Thyroid gland (tissue), 4 donors: ENCODE results near the gene PTPN13. TPM values are rescaled to one million over a fixed set of nuclear protein-coding genes. Genes with fewer than 3 reads are reported as not detected.
"Not testable (repeated sequence)": the region's sequence is repeated elsewhere in the genome, so short reads cannot be mapped to it uniquely, and the experiment has no call there.

Experiments used
- DNase-seq, 2 donors: peaks; one replicate each; pipeline ENCODE4 v3.0.0-alpha.2; 2019
- H3K27ac ChIP-seq, 3 donors: fragments of 200-600 bp; sonication (generic); 1 replicate in 2 of 3; 2 replicates in 1 of 3; pipeline ENCODE4 v1.5.1; 2016 to 2019; ENCODE audit warnings: mild to moderate bottlenecking in 1 of 3, moderate library complexity in 1 of 3
- H3K27me3 ChIP-seq: fragments of 200-600 bp; sonication (generic); one replicate; pipeline ENCODE4 v1.5.1; 2019
- H3K36me3 ChIP-seq, 2 donors: fragments of 200-600 bp; sonication (generic); one replicate each; pipeline ENCODE4 v1.5.1; 2016 to 2019
- H3K4me1 ChIP-seq, 2 donors: fragments of 200-600 bp; sonication (generic); one replicate each; pipeline ENCODE4 v1.5.1; 2017 to 2019
- H3K4me3 ChIP-seq, 3 donors: fragments of 200-600 bp; sonication (generic); replicated peaks in 1 of 3; 1 replicate in 2 of 3; 2 replicates in 1 of 3; pipeline ENCODE4 v1.5.1; 2016; ENCODE audit warnings: mild to moderate bottlenecking in 1 of 3
- H3K9me3 ChIP-seq: fragments of 200-600 bp; sonication (generic); one replicate; pipeline ENCODE4 v1.5.1; 2017
- POLR2A ChIP-seq, 2 donors: fragments of 450-650 bp; IDR thresholded peaks; one replicate each; pipeline ENCODE4 v1.6.1; 2017; ENCODE audit warnings: antibody characterized with exemption in 2 of 2, mild to moderate bottlenecking in 2 of 2, moderate library complexity in 1 of 2
- WGBS, 2 donors: methylation state at CpG; one replicate each; pipeline ENCODE4 v1.1.5; 2017; 5-methylcytosine and 5-hydroxymethylcytosine counted together
- intact Hi-C: fragments of 100-400 bp; cut with DNase I; formaldehyde crosslinking; loops from one replicate; pipeline ENCODE4 v1.15.1; 2023
- total RNA-seq, 4 donors: library from RNA; depleted of rRNA; stranded (reverse); fragments of >200 nt; gene quantifications; one replicate each; pipeline ENCODE4 v1.2.3, GENCODE V29; 2016
- TF ChIP-seq, protein P1 (sequence below), 6 experiments: fragments of 200-600 bp in 3 of 6; fragments of 450-650 bp in 3 of 6; sonication (generic) in 3 of 6; IDR thresholded peaks; one replicate each; pipeline ENCODE4 v1.5.1; 2016 to 2019; ENCODE audit warnings: antibody characterized with exemption in 6 of 6, mild to moderate bottlenecking in 2 of 6, inconsistent platforms in 1 of 6, moderate library complexity in 1 of 6

The PTPN13 gene
- total RNA-seq, 4 donors from 2014 or later = 49.7 to 89.5 (median 64.0) TPM

DNA sequence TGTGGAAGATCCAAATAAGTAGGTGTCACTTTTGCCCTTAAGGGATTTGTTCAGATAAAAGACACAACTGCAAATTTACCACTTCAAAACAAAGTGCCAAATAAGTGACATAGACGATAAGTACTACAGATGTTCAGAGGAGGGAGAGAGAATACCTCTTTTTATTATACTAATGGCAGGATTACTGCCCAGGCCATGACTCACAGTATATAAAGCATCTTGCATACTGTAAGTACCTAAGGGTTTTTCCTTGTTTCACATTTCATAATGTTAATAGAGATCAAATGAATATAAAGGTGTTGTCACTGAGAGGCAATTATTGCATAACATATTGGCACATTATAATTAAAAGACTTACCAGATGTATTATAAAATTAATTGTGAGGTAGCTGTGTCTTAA is 46.4 kb downstream of the PTPN13 start:
- WGBS, 2 donors = 89 to 91% methylated on average over 1 of the region's 1 CpG
- no peak for TF ChIP-seq POLR2A (IDR thresholded peaks at IDR 0.05)
- TF ChIP-seq, protein P1, sequence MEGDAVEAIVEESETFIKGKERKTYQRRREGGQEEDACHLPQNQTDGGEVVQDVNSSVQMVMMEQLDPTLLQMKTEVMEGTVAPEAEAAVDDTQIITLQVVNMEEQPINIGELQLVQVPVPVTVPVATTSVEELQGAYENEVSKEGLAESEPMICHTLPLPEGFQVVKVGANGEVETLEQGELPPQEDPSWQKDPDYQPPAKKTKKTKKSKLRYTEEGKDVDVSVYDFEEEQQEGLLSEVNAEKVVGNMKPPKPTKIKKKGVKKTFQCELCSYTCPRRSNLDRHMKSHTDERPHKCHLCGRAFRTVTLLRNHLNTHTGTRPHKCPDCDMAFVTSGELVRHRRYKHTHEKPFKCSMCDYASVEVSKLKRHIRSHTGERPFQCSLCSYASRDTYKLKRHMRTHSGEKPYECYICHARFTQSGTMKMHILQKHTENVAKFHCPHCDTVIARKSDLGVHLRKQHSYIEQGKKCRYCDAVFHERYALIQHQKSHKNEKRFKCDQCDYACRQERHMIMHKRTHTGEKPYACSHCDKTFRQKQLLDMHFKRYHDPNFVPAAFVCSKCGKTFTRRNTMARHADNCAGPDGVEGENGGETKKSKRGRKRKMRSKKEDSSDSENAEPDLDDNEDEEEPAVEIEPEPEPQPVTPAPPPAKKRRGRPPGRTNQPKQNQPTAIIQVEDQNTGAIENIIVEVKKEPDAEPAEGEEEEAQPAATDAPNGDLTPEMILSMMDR (IDR thresholded peaks at IDR 0.05) = no peak
- Histone ChIP-seq H3K4me1 (no peaks in the 10 kb centered on the region), H3K27ac (no peak overlapping the region), H3K9me3 (no peaks in the 10 kb centered on the region), H3K36me3 (no peaks in the 10 kb centered on the region), H3K4me3 (no peak overlapping the region), H3K27me3 (no peaks in the 10 kb centered on the region)
- no peak for DNase-seq
- intact Hi-C loops = no loop called here

- no peak for DNase-seq
- H3K4me3 ChIP-seq = no peak overlapping the region
- intact Hi-C loops = no loop called here
- H3K27me3 ChIP-seq = no peaks in the 10 kb centered on the region
- H3K4me1 ChIP-seq = no peaks in the 10 kb centered on the region
- no peaks in the 10 kb centered on the region for H3K36me3 ChIP-seq
- no peaks in the 10 kb centered on the region for H3K9me3 ChIP-seq
- H3K27ac ChIP-seq = no peak overlapping the region
- 86 to 92% methylated on average over 3 of the region's 3 CpGs for WGBS, 2 donors
- TF ChIP-seq POLR2A (IDR thresholded peaks at IDR 0.05) = no peak
- TF ChIP-seq, protein P1 (IDR thresholded peaks at IDR 0.05) = no peak
Observed at GRCh38 chr4:86641516-86642090, 47.5 kb downstream of the PTPN13 start.

- DNase-seq = no peak
- no peak for TF ChIP-seq POLR2A (IDR thresholded peaks at IDR 0.05)
- TF ChIP-seq, protein P1 (IDR thresholded peaks at IDR 0.05) = no peak
- intact Hi-C loops = no loop called here
- Histone ChIP-seq H3K4me3 (no peak overlapping the region), H3K9me3 (no peaks in the 10 kb centered on the region), H3K27ac (no peak overlapping the region), H3K4me1 (no peaks in the 10 kb centered on the region), H3K27me3 (no peaks in the 10 kb centered on the region), H3K36me3 (no peaks in the 10 kb centered on the region)
- WGBS, 2 donors = 89 to 94% methylated on average over 8 of the region's 8 CpGs
Observed at GRCh38 chr4:86644892-86645291, 50.8 kb downstream of the PTPN13 start.

GRCh38 chr4:86652332-86652932 is 58.3 kb downstream of the PTPN13 start:
- no peak overlapping the region for H3K27ac ChIP-seq
- no peaks in the 10 kb centered on the region for H3K4me1 ChIP-seq
- H3K4me3 ChIP-seq = no peak overlapping the region
- TF ChIP-seq, protein P1 (IDR thresholded peaks at IDR 0.05) = no peak
- TF ChIP-seq POLR2A (IDR thresholded peaks at IDR 0.05) = no peak
- WGBS, 2 donors = 93 to 95% methylated on average over 1 of the region's 1 CpG
- no peak for DNase-seq
- intact Hi-C loops = no loop called here
- H3K27me3 ChIP-seq = no peaks in the 10 kb centered on the region
- no peaks in the 10 kb centered on the region for H3K9me3 ChIP-seq
- H3K36me3 ChIP-seq = no peaks in the 10 kb centered on the region

DNA sequence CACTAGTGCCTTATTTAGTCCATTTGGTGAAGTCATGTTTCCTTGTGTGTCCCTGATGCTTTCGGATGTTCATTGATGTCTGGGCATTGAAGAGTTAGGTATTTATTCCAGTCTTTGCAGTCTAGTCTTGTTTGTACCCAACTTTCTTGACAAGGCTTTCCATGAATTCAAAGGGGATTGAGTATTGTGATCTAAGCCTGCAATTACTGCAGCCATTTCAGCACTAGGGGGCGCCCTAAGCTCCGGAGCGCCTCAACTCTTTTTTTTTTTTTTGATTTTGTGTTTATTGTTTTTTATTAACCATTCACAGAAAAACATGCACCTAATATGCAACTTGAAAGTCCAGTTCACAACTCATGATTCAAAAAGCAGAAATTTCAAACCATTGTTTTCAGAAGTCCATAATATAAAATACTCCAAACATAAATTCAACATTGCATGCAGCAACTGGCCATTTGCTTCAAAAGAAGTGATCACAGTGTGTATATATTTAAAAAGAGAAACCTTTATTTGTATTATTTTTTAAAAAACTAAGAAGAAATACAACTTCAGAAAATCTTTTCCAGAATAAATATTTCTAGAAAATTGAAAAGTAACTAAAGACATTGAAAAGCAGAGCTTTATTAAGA is 59.2 kb downstream of the PTPN13 start:
- Histone ChIP-seq H3K9me3 (no peaks in the 10 kb centered on the region), H3K4me1 (no peaks in the 10 kb centered on the region), H3K27ac (no peak overlapping the region), H3K4me3 (no peak overlapping the region), H3K36me3 (no peaks in the 10 kb centered on the region), H3K27me3 (no peaks in the 10 kb centered on the region)
- intact Hi-C loops = no loop called here
- TF ChIP-seq, protein P1 (IDR thresholded peaks at IDR 0.05) = no peak
- no peak for TF ChIP-seq POLR2A (IDR thresholded peaks at IDR 0.05)
- DNase-seq = no peak
- WGBS, 2 donors = 66 to 81% methylated on average over 4 of the region's 4 CpGs

GRCh38 chr4:86656781-86657180 is 62.7 kb downstream of the PTPN13 start:
- H3K4me1 ChIP-seq, H3K27me3 ChIP-seq, H3K9me3 ChIP-seq, intact Hi-C loops, DNase-seq, H3K36me3 ChIP-seq, H3K27ac ChIP-seq, H3K4me3 ChIP-seq: not testable (repeated sequence)
- 85 to 90% methylated on average over 10 of the region's 10 CpGs for WGBS, 2 donors
